ENCODE data around the gene SOX18. TPM values are rescaled to one million over a fixed set of nuclear protein-coding genes. Genes with fewer than 3 reads are reported as not detected.

The SOX18 gene
- total RNA-seq, 1 experiment from 2014 or later, result not detected

GRCh38 chr20:64035066-64035932 lies 14.1 kb downstream of the SOX18 start:
- DNase-seq (ENCODE audit: low read depth, low spot score), result no peak
- in situ Hi-C loops (cut with HindIII; ENCODE audit: low pct_unique_long_range_greater_than_20kb, low sequenced_read_pairs), result no loop called here

- no peak for DNase-seq (ENCODE audit: low read depth, low spot score)
- in situ Hi-C loops (cut with HindIII; ENCODE audit: low pct_unique_long_range_greater_than_20kb, low sequenced_read_pairs), result no loop called here
Observed at GRCh38 chr20:64033981-64034493, 15.4 kb downstream of the SOX18 start.

- no peak for DNase-seq (ENCODE audit: low read depth, low spot score)
- in situ Hi-C loops (cut with HindIII; ENCODE audit: low pct_unique_long_range_greater_than_20kb, low sequenced_read_pairs), result no loop called here
Observed at GRCh38 chr20:64032706-64033624, 16.5 kb downstream of the SOX18 start.

GRCh38 chr20:64031822-64032314 lies 17.6 kb downstream of the SOX18 start:
- no peak for DNase-seq (ENCODE audit: low read depth, low spot score)
- in situ Hi-C loops (cut with HindIII; ENCODE audit: low pct_unique_long_range_greater_than_20kb, low sequenced_read_pairs), result no loop called here

GRCh38 chr20:64030371-64031134 lies 18.9 kb downstream of the SOX18 start:
- in situ Hi-C loops (cut with HindIII; ENCODE audit: low pct_unique_long_range_greater_than_20kb, low sequenced_read_pairs), result no loop called here
- DNase-seq (ENCODE audit: low read depth, low spot score), result no peak

- in situ Hi-C loops (cut with HindIII; ENCODE audit: low pct_unique_long_range_greater_than_20kb, low sequenced_read_pairs), result no loop called here
- DNase-seq (ENCODE audit: low read depth, low spot score), result no peak
Observed at GRCh38 chr20:64029293-64030117, 19.9 kb downstream of the SOX18 start.

- no peak for DNase-seq (ENCODE audit: low read depth, low spot score)
- in situ Hi-C loops (cut with HindIII; ENCODE audit: low pct_unique_long_range_greater_than_20kb, low sequenced_read_pairs), result no loop called here
Observed at GRCh38 chr20:64027981-64028685, 21.3 kb downstream of the SOX18 start.

- no peak for DNase-seq (ENCODE audit: low read depth, low spot score)
- in situ Hi-C loops (cut with HindIII; ENCODE audit: low pct_unique_long_range_greater_than_20kb, low sequenced_read_pairs), result no loop called here
Observed at GRCh38 chr20:64025826-64026412, 23.5 kb downstream of the SOX18 start.

GRCh38 chr20:64025101-64025825 lies 24.2 kb downstream of the SOX18 start:
- no peak for DNase-seq (ENCODE audit: low read depth, low spot score)
- in situ Hi-C loops (cut with HindIII; ENCODE audit: low pct_unique_long_range_greater_than_20kb, low sequenced_read_pairs), result no loop called here

- in situ Hi-C loops (cut with HindIII; ENCODE audit: low pct_unique_long_range_greater_than_20kb, low sequenced_read_pairs), result no loop called here
- DNase-seq (ENCODE audit: low read depth, low spot score), result peak; percentile 75
Observed at GRCh38 chr20:64024141-64024990, 25.1 kb downstream of the SOX18 start.

GRCh38 chr20:64023361-64024140 lies 25.9 kb downstream of the SOX18 start:
- no peak for DNase-seq (ENCODE audit: low read depth, low spot score)
- in situ Hi-C loops (cut with HindIII; ENCODE audit: low pct_unique_long_range_greater_than_20kb, low sequenced_read_pairs), result no loop called here

GRCh38 chr20:64022671-64023360 lies 26.6 kb downstream of the SOX18 start:
- in situ Hi-C loops (cut with HindIII; ENCODE audit: low pct_unique_long_range_greater_than_20kb, low sequenced_read_pairs), result no loop called here
- no peak for DNase-seq (ENCODE audit: low read depth, low spot score)
